PFSK-1 (cell line): ENCODE data around the gene MTX3.

ENCODE experiments used
- FOXP2 ChIP-seq: optimal IDR thresholded peaks from 2 replicates; pipeline ENCODE3; 2011; ENCODE audit warnings: borderline replicate concordance, control low read depth, inconsistent platforms; ENCODE audit not compliant: insufficient read depth; ENCODE audit errors: extremely low read length, extremely low read depth
- POLR2AphosphoS5 ChIP-seq: IDR thresholded peaks from 2 replicates; pipeline ENCODE4 v1.6.1; 2012; ENCODE audit warnings: low read depth, mild to moderate bottlenecking, control low read depth, low read length, moderate library complexity
- REST ChIP-seq, 2 experiments: IDR thresholded peaks; 2 replicates each; pipeline versions ENCODE4 v1.6.1 to v1.8.0; 2011 to 2012; ENCODE audit warnings: low read depth in 2 of 2, low read length in 2 of 2, control low read depth in 1 of 2, inconsistent platforms in 1 of 2, mild to moderate bottlenecking in 1 of 2, moderate library complexity in 1 of 2; ENCODE audit not compliant: insufficient read depth in 1 of 2
- SIN3A ChIP-seq: IDR thresholded peaks from 2 replicates; pipeline ENCODE4 v1.6.1; 2012; ENCODE audit warnings: mild to moderate bottlenecking, low read length, moderate library complexity, borderline replicate concordance; ENCODE audit not compliant: insufficient read depth
- TAF1 ChIP-seq: IDR thresholded peaks from 2 replicates; pipeline ENCODE4 v1.6.1; 2012; ENCODE audit warnings: low read length, control low read depth, borderline replicate concordance; ENCODE audit not compliant: insufficient read depth

The MTX3 gene

DNA sequence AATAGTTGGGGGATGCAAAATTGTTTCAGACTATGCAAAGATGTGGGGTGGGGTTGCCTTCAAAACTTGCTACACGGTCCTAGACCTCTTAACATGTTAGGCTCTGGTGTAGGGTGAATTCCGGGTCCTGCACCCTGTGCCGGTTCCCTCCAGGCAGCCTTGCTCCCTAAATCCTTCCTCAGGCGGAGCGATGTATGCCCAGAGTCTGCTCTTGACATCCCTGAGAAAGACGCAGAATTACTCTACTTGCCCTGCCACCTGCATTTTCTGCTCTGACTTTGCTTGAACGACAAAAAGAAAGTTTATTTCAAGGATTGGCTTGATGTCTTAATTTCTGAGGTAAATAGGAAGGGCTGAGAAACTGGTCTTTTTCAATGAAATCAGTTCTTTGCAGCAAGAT, 44.8 kb upstream of the MTX3 start:
- TF ChIP-seq REST (IDR thresholded peaks at IDR 0.05; ENCODE audit: insufficient read depth in 1 of 2, low read depth in 2 of 2, low read length in 2 of 2) (no peak), FOXP2 (no peak), POLR2AphosphoS5 (no peak), TAF1 (no peak), SIN3A (no peak)

- TF ChIP-seq SIN3A, result no peak
- TF ChIP-seq FOXP2, result no peak
- no peak for TF ChIP-seq TAF1
- TF ChIP-seq REST (IDR thresholded peaks at IDR 0.05; ENCODE audit: insufficient read depth in 1 of 2, low read depth in 2 of 2, low read length in 2 of 2), result no peak
- no peak for TF ChIP-seq POLR2AphosphoS5
Measured at GRCh38 chr5:80034962-80035821, 44.1 kb upstream of the MTX3 start, which contains the start of gene THBS4. TSS of gene THBS4 (plus strand) at chr5:80035348. CDS start at chr5:80035538, 190 bp downstream.

DNA sequence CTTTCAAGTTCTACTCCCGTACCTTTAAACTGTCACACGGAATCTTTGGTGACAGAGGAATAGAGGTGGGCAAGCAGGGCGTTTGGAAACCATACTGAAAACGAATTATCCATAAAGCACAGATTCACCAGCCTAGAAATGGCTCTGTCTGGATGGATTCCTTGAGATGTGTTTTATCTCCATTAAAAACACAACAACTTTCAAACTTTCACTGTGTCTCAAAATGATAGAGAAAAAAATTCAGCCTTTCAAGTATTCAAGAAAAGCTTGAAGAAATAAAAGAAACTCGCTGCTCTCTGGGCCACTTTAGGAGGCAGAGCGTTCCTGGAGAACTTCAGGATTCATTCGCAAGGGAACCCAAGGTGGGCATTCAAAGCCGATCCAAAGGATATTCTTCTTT, 43.5 kb upstream of the MTX3 start:
- no peak for TF ChIP-seq FOXP2
- TF ChIP-seq REST (IDR thresholded peaks at IDR 0.05; ENCODE audit: insufficient read depth in 1 of 2, low read depth in 2 of 2, low read length in 2 of 2), result no peak
- no peak for TF ChIP-seq TAF1
- no peak for TF ChIP-seq POLR2AphosphoS5
- TF ChIP-seq SIN3A, result no peak

GRCh38 chr5:80033513-80033912, 42.5 kb upstream of the MTX3 start:
- TF ChIP-seq REST (IDR thresholded peaks at IDR 0.05; ENCODE audit: insufficient read depth in 1 of 2, low read depth in 2 of 2, low read length in 2 of 2) (no peak), POLR2AphosphoS5 (no peak)
